DOHH2 (cell line): ENCODE measurements around the gene ARL15.

ENCODE experiments used
- H3F3A ChIP-seq: fragments of 200-600 bp; sonication (generic), shearing (Covaris generic); 2 replicates; pipeline ENCODE4 v1.6.0; 2016; ENCODE audit warnings: antibody characterized with exemption, mild to moderate bottlenecking; ENCODE audit not compliant: control insufficient read depth, insufficient read depth
- H3K27ac ChIP-seq: fragments of 200-600 bp; sonication (generic); 2 replicates; pipeline ENCODE4 v1.5.1; 2014; ENCODE audit warnings: low read depth, mild to moderate bottlenecking, low read length, moderate library complexity
- H3K27me3 ChIP-seq: fragments of 200-600 bp; sonication (generic); 2 replicates; pipeline ENCODE4 v1.6.1; 2014; ENCODE audit warnings: mild to moderate bottlenecking, low read length, mixed read lengths; ENCODE audit not compliant: control insufficient read depth
- H3K36me3 ChIP-seq: fragments of 200-600 bp; sonication (generic); 2 replicates; pipeline ENCODE4 v1.6.1; 2014; ENCODE audit warnings: mild to moderate bottlenecking, low read length, moderate library complexity, mixed read lengths; ENCODE audit not compliant: control insufficient read depth
- H3K4me1 ChIP-seq: fragments of 200-600 bp; sonication (generic); 2 replicates; pipeline ENCODE4 v1.6.1; 2014; ENCODE audit warnings: mild to moderate bottlenecking, low read length, mixed read lengths; ENCODE audit not compliant: control insufficient read depth
- H3K4me2 ChIP-seq: fragments of 200-600 bp; sonication (generic); 2 replicates; pipeline ENCODE4 v1.6.0; 2014; ENCODE audit warnings: mild to moderate bottlenecking, low read length, moderate library complexity
- H3K4me3 ChIP-seq: fragments of 200-600 bp; sonication (generic); 2 replicates; pipeline ENCODE4 v1.5.1; 2014; ENCODE audit warnings: mild to moderate bottlenecking, low read length, mixed read lengths
- H3K79me2 ChIP-seq: fragments of 200-600 bp; sonication (generic); 2 replicates; pipeline ENCODE4 v1.6.1; 2014; ENCODE audit warnings: mild to moderate bottlenecking, low read length, mixed read lengths; ENCODE audit not compliant: control insufficient read depth
- H3K9me2 ChIP-seq: fragments of 200-600 bp; sonication (generic); replicated peaks from 2 replicates; pipeline ENCODE4 v1.6.1; 2014; ENCODE audit warnings: mild to moderate bottlenecking, low read length, mixed read lengths; ENCODE audit not compliant: control insufficient read depth
- H3K9me3 ChIP-seq: fragments of 200-600 bp; sonication (generic); 2 replicates; pipeline ENCODE4 v1.6.1; 2014; ENCODE audit warnings: antibody characterized with exemption, low read length, mixed read lengths; ENCODE audit not compliant: control insufficient read depth, insufficient read depth
- H4K20me1 ChIP-seq: fragments of 200-600 bp; sonication (generic); 2 replicates; pipeline ENCODE4 v1.6.0; 2014; ENCODE audit warnings: low read depth, mild to moderate bottlenecking, antibody characterized with exemption, low read length, moderate library complexity; ENCODE audit not compliant: control insufficient read depth, insufficient read depth
- CTCF ChIP-seq: fragments of 200-600 bp; sonication (generic); IDR thresholded peaks from one replicate; pipeline ENCODE4 v1.5.1; 2014; ENCODE audit warnings: antibody characterized with exemption, mild to moderate bottlenecking, low read depth, low read length; ENCODE audit not compliant: poor library complexity, severe bottlenecking
- EZH2phosphoT487 ChIP-seq: fragments of 200-600 bp; sonication (generic); IDR thresholded peaks from 2 replicates; pipeline ENCODE4 v1.6.1; 2017; ENCODE audit warnings: borderline replicate concordance, mild to moderate bottlenecking, antibody characterized with exemption, low read length, moderate library complexity, mixed read lengths

The ARL15 gene

DNA sequence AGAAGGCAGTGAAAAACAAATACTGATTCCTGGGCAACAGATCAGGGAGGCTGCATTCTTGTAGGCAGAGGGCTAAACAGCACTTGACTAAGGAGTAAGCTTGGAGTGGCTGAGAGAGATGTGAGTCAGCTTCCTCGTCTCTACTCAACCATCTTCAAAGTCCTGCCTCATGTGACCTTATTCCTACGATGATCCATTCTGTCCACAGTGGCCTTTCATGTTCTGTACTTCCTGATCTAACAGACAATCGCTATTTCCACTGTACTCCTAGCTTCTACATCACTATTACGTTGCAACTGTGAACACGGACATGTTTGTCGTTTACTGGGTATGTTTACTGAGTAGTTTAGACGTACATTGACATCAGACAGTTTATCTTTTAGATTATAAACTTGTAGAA, 365.4 kb downstream of the ARL15 start:
- Histone ChIP-seq H3K4me1 (no peaks in the 10 kb centered on the region), H3K27me3 (no peaks in the 10 kb centered on the region), H3K4me3 (no peak overlapping the region), H3K4me2 (no peak overlapping the region), H4K20me1 (no peaks in the 10 kb centered on the region), H3F3A (no peaks in the 10 kb centered on the region), H3K79me2 (no peaks in the 10 kb centered on the region), H3K9me2 (no peaks in the 10 kb centered on the region), H3K9me3 (no peaks in the 10 kb centered on the region), H3K27ac (no peak overlapping the region), H3K36me3 (no peaks in the 10 kb centered on the region)
- TF ChIP-seq EZH2phosphoT487 (no peak), CTCF (no peak)

DNA sequence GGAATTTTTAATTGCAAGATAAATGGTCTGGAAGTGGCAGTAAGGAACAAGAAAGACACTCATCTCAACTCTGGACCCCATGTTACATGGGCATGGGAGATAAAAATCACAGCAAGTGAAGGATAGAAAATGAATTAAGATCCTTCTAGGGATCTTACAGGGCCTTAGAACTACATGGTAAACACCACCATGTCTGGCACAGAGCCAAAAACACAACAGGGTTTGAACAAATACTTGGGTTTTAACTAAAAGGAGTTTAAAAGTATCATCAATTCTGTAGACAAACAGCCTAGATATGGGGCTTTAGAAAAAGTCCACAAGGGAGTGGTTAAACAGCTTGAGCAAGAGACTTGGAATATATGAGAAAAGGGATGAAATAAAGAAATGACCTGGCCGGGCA, 366.4 kb downstream of the ARL15 start:
- no peak overlapping the region for H3K4me3 ChIP-seq
- H3K27ac ChIP-seq = no peak overlapping the region
- H3K4me1 ChIP-seq = no peaks in the 10 kb centered on the region
- H3K9me2 ChIP-seq = no peaks in the 10 kb centered on the region
- no peak for TF ChIP-seq CTCF
- no peak for TF ChIP-seq EZH2phosphoT487
- H3K36me3 ChIP-seq = no peaks in the 10 kb centered on the region
- H3F3A ChIP-seq = no peaks in the 10 kb centered on the region
- H3K4me2 ChIP-seq = no peak overlapping the region
- H3K27me3 ChIP-seq = no peaks in the 10 kb centered on the region
- no peaks in the 10 kb centered on the region for H3K79me2 ChIP-seq
- H3K9me3 ChIP-seq = no peaks in the 10 kb centered on the region
- H4K20me1 ChIP-seq = no peaks in the 10 kb centered on the region

- no peaks in the 10 kb centered on the region for H3K4me1 ChIP-seq
- no peaks in the 10 kb centered on the region for H4K20me1 ChIP-seq
- H3K36me3 ChIP-seq = no peaks in the 10 kb centered on the region
- no peaks in the 10 kb centered on the region for H3K27me3 ChIP-seq
- H3K9me3 ChIP-seq = no peaks in the 10 kb centered on the region
- H3K4me2 ChIP-seq = no peak overlapping the region
- H3K4me3 ChIP-seq = no peak overlapping the region
- H3F3A ChIP-seq = no peaks in the 10 kb centered on the region
- no peaks in the 10 kb centered on the region for H3K79me2 ChIP-seq
- no peak for TF ChIP-seq EZH2phosphoT487
- no peak for TF ChIP-seq CTCF
- H3K27ac ChIP-seq = no peak overlapping the region
- H3K9me2 ChIP-seq = no peaks in the 10 kb centered on the region
Observed at GRCh38 chr5:53942724-53943123, 367.6 kb downstream of the ARL15 start.

DNA sequence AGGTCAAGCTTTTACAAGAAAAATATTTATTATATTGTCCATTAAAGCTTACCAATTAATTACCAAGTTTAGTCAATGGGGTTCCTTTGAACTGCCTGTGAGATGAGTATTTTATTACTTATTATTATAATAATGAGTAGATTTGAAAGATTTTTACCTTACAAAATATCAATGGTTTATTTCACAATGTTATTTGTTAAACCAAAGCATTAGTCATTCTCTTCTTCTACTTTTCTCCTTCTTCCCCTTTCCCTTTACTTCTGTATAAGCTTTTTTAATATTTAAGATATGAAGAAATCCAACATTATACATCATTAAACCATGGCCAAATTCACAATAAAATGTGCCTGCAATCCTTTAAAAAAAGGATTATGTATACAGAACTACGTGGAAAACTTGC, 369.5 kb downstream of the ARL15 start:
- Histone ChIP-seq H3K9me2 (no peaks in the 10 kb centered on the region), H3K4me2 (no peak overlapping the region), H4K20me1 (no peaks in the 10 kb centered on the region), H3K9me3 (no peaks in the 10 kb centered on the region), H3K4me1 (no peaks in the 10 kb centered on the region), H3K36me3 (no peaks in the 10 kb centered on the region), H3K27me3 (no peaks in the 10 kb centered on the region), H3F3A (no peaks in the 10 kb centered on the region), H3K27ac (no peak overlapping the region), H3K79me2 (no peaks in the 10 kb centered on the region), H3K4me3 (no peak overlapping the region)
- TF ChIP-seq CTCF (no peak), EZH2phosphoT487 (no peak)
